Mucosa of descending colon (tissue), 3 donors: Measurements from ENCODE around the gene NHSL2. TPM values are rescaled to one million over a fixed set of nuclear protein-coding genes. Genes with fewer than 3 reads are reported as not detected.

Experiments used
- ATAC-seq: fragments of 200-7000 bp; cut with Tn5 transposase; one replicate; pipeline ENCODE4 v1.9.1; 2020; ENCODE audit warnings: mild to moderate bottlenecking, moderate library complexity
- DNase-seq, 3 donors: peaks; one replicate each; pipeline ENCODE4 v3.0.0-alpha.2; 2020
- H3K36me3 ChIP-seq: fragments of 200-600 bp; one replicate; pipeline ENCODE4 v1.8.0; 2021; ENCODE audit warnings: low read depth, mild to moderate bottlenecking
- H3K4me1 ChIP-seq: fragments of 200-600 bp; one replicate; pipeline ENCODE4 v1.8.0; 2021; ENCODE audit warnings: low read depth, mild to moderate bottlenecking
- H3K4me3 ChIP-seq: fragments of 200-600 bp; one replicate; pipeline ENCODE4 v1.8.0; 2021; ENCODE audit warnings: mild to moderate bottlenecking
- H3K9me3 ChIP-seq: fragments of 200-600 bp; one replicate; pipeline ENCODE4 v1.8.0; 2021; ENCODE audit warnings: mild to moderate bottlenecking
- CTCF ChIP-seq: fragments of 200-600 bp; IDR thresholded peaks from one replicate; pipeline ENCODE4 v1.8.0; 2022; ENCODE audit warnings: antibody characterized with exemption, mild to moderate bottlenecking
- intact Hi-C, 2 donors: fragments of 100-400 bp; cut with DNase I in 1 of 2; cut with micrococcal nuclease in 1 of 2; formaldehyde crosslinking; loops; one replicate each; pipeline versions ENCODE4 v1.11.0 to v1.11.1; 2022; cut with DNase I, micrococcal nuclease
- total RNA-seq, 3 donors: library from RNA; stranded (reverse); fragmentation: NEBNext Ultra II Directional in 2 of 3; extraction: Animal tissue kit (Norgen Biotek cat#: 25700) in 2 of 3; gene quantifications; one replicate each; pipeline versions ENCODE4 v1.2.1 to v1.2.4, GENCODE V29; 2021 to 2023
- donor health status: DM: no; HTN: no; CAD: no; lungs with moderate emphysema.
- donor health status: DM: no; HTN: no; CAD: no.
- donor health status: DM: no; HTN: yes; CAD: no.

NHSL2 gene
- total RNA-seq, 3 donors from 2014 or later, result 1.2 to 11.8 (median 4.8) TPM

- DNase-seq, result no peak
- Histone ChIP-seq H3K9me3 (no peaks in the 10 kb centered on the region), H3K4me1 (no peaks in the 10 kb centered on the region), H3K4me3 (no peak overlapping the region), H3K36me3 (no peaks in the 10 kb centered on the region)
- intact Hi-C loops, result no loop called here
- TF ChIP-seq CTCF, result no peak
- ATAC-seq, result no peak
Measured at GRCh38 chrX:72110051-72110875, 199.6 kb downstream of the NHSL2 start.

DNA sequence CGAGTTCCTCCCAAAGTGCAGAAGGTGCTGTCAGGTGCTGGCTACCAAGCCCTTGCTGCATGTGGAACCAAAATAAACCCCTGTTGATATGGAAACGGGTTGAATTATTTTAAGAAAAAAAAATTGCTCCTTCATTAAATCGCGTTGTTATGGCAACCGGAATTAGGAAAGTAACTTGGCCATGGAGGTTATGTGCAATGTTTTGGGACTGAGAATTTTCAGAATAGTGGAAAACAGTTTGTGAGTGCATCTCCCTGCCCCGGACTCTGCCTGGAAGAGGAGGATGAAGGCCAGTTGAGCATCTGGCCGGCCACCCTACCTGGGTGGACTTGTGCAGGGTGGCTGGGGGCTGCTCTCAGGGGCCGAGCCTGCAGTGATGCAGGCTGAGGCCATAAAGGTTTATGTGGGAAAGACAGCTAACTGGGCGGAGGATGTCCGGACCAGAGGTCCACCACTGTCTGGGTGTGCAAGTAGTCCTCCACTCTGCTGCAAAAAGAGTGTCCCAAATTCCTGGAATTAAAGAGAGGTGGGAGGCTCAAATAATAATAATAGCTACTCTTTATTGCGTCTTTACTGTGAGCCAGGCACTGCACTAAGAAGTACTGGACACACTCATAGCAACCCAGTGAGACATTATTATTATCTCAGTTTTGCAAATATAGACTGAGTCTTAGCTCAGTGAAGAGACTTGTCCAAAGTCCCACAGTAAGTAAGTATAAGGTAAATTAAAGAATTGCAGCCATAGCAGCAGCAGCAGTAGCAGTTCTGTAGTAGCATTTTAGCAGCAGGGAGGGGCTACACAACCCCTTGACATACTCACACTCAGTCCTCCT is 200.4 kb downstream of the NHSL2 start:
- Histone ChIP-seq H3K4me1 (no peaks in the 10 kb centered on the region), H3K4me3 (no peak overlapping the region)
- intact Hi-C loops, result no loop called here

GRCh38 chrX:72113461-72113860 is 202.8 kb downstream of the NHSL2 start:
- Histone ChIP-seq H3K9me3 (no peaks in the 10 kb centered on the region), H3K4me3 (no peak overlapping the region), H3K36me3 (no peaks in the 10 kb centered on the region), H3K4me1 (no peaks in the 10 kb centered on the region)
- TF ChIP-seq CTCF, result no peak
- intact Hi-C loops, result no loop called here
- no peak for DNase-seq
- no peak for ATAC-seq

More for the DNA sequence above, 200.4 kb downstream of the NHSL2 start:
- DNase-seq, result no peak
- Histone ChIP-seq H3K9me3 (no peaks in the 10 kb centered on the region), H3K36me3 (no peaks in the 10 kb centered on the region)
- TF ChIP-seq CTCF, result no peak
- no peak for ATAC-seq

GRCh38 chrX:72114306-72114705 is 203.7 kb downstream of the NHSL2 start:
- H3K4me3 ChIP-seq, result no peak overlapping the region
- TF ChIP-seq CTCF, result no peak
- intact Hi-C loops, result no loop called here
- no peaks in the 10 kb centered on the region for H3K9me3 ChIP-seq
- DNase-seq (no peak), ATAC-seq (no peak)
- no peaks in the 10 kb centered on the region for H3K36me3 ChIP-seq
- H3K4me1 ChIP-seq, result no peaks in the 10 kb centered on the region

GRCh38 chrX:72114807-72115206 is 204.2 kb downstream of the NHSL2 start:
- no peak for ATAC-seq
- TF ChIP-seq CTCF, result no peak
- no peak for DNase-seq
- H3K4me3 ChIP-seq, result no peak overlapping the region
- H3K9me3 ChIP-seq, result no peaks in the 10 kb centered on the region
- intact Hi-C loops, result no loop called here
- H3K36me3 ChIP-seq, result no peaks in the 10 kb centered on the region
- no peaks in the 10 kb centered on the region for H3K4me1 ChIP-seq
